ENCODE measurements around the gene CHST15. TPM values are rescaled to one million over a fixed set of nuclear protein-coding genes. Genes with fewer than 3 reads are reported as not detected.

The CHST15 gene
- total and polyA plus RNA-seq, 7 donors: 2.4 to 57.9 (median 29.9) TPM

DNA sequence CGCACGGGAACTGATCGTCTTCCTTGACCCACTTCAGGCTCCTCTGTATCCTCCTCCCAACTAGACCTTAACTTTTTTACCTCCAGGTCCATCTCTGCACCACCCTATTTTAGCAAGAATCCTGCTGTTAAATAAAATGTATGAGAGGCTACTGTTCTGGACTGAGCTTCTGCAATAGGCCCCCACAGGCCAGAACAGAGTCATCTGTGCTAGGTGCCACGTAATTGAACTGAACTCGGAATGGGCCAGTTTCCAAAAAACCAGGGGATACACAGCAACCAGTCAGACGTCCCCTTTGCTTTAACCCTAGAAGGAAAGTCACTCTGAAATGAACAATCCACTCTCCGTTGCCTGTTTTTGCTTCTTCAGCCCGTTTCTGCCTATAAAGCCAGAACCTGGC lies 71.3 kb downstream of the CHST15 start:
- 64 to 83% methylated on average over 8 of the region's 8 CpGs for WGBS, 2 donors
- Histone ChIP-seq H3K4me1 (peaks cover 0 to 29% (median 17%) of the 10 kb centered on the region in 4 donors), H3K36me3 (peaks cover 4 to 34% (median 8%) of the 10 kb centered on the region in 4 donors), H3K27ac (no peak overlapping the region), H3K4me3 (no peak overlapping the region), H3K9me3 (no peaks in the 10 kb centered on the region), H3K27me3 (no peaks in the 10 kb centered on the region)
- no peak for DNase-seq
- intact Hi-C loops (cut with DNase I): no loop called here
- no peak for TF ChIP-seq EP300 (IDR thresholded peaks at IDR 0.05)
- no peak for TF ChIP-seq POLR2AphosphoS5 (IDR thresholded peaks at IDR 0.05)
- no peak for TF ChIP-seq CTCF (IDR thresholded peaks at IDR 0.05)
- no peak for TF ChIP-seq POLR2A (IDR thresholded peaks at IDR 0.05)

DNA sequence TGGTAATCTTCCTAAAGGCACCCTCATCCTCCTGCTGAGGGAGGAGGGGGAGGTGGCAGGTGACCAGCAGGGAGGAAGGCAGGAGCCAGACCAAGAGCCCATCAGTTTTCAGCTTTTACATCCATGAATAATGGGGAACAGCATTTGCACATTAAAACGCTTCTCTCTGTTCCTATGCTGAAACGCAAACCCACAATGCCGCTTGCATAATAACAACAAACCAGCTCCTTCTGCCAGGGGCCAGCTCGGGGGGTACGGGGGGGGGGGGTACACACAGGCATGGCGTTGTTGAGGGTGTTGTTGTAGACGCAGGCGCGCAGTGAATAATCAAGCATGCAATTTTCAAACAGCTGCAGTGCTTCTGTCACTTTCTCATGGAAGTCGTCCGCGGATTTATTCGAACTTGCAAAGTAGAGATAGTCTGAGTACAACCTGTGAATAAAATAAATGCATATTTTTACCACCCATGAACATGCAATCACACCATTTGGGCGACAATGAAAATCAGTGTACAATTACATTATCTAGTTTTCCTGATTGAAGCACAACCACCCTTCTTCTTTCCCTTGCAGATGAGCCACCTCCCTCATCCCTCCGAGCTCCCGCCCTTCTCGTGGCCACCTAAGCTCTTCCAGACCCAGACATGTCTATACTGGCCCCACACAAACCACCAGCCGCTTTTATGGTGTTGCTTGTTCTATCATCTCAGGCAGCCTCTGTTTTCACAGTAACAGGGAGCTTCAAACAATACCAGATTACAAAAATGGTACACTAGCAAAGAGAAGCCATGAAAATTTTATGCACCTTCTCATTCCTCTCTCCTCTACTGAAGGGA lies 72.2 kb downstream of the CHST15 start:
- H3K4me1 ChIP-seq: peaks cover 0 to 21% (median 8%) of the 10 kb centered on the region in 4 donors
- no peak for DNase-seq
- TF ChIP-seq POLR2AphosphoS5 (IDR thresholded peaks at IDR 0.05): no peak
- no peak for TF ChIP-seq POLR2A (IDR thresholded peaks at IDR 0.05)
- WGBS, 2 donors: 71 to 72% methylated on average over 18 of the region's 18 CpGs
- no peaks in the 10 kb centered on the region for H3K27me3 ChIP-seq
- no peak overlapping the region for H3K27ac ChIP-seq
- no peaks in the 10 kb centered on the region for H3K9me3 ChIP-seq
- no peak overlapping the region for H3K4me3 ChIP-seq
- H3K36me3 ChIP-seq: peaks cover 4 to 34% (median 8%) of the 10 kb centered on the region in 4 donors
- intact Hi-C loops (cut with DNase I): no loop called here

- no peak overlapping the region for H3K27ac ChIP-seq
- H3K9me3 ChIP-seq: no peaks in the 10 kb centered on the region
- intact Hi-C loops (cut with DNase I): no loop called here
- H3K4me3 ChIP-seq: no peak overlapping the region
- no peak for DNase-seq
- 76 to 86% methylated on average over 13 of the region's 13 CpGs for WGBS, 2 donors
- H3K36me3 ChIP-seq: peaks cover 4 to 34% (median 8%) of the 10 kb centered on the region in 4 donors
- peaks cover 0 to 11% (median under 1%) of the 10 kb centered on the region in 4 donors for H3K4me1 ChIP-seq
- no peak for TF ChIP-seq POLR2A (IDR thresholded peaks at IDR 0.05)
- TF ChIP-seq CTCF (IDR thresholded peaks at IDR 0.05): no peak
- no peak for TF ChIP-seq EP300 (IDR thresholded peaks at IDR 0.05)
- no peak for TF ChIP-seq POLR2AphosphoS5 (IDR thresholded peaks at IDR 0.05)
- H3K27me3 ChIP-seq: no peaks in the 10 kb centered on the region
These were observed 73.3 kb downstream of the CHST15 start for GRCh38 chr10:124019886-124020797.

- Histone ChIP-seq H3K36me3 (peaks cover 4 to 34% (median 8%) of the 10 kb centered on the region in 4 donors), H3K27me3 (no peaks in the 10 kb centered on the region), H3K4me1 (peaks cover 0 to 7% (median 0%) of the 10 kb centered on the region in 4 donors), H3K27ac (no peak overlapping the region), H3K9me3 (no peaks in the 10 kb centered on the region), H3K4me3 (no peak overlapping the region)
- 83 to 89% methylated on average over 19 of the region's 19 CpGs for WGBS, 2 donors
- no peak for TF ChIP-seq POLR2AphosphoS5 (IDR thresholded peaks at IDR 0.05)
- TF ChIP-seq CTCF (IDR thresholded peaks at IDR 0.05): no peak
- no peak for TF ChIP-seq EP300 (IDR thresholded peaks at IDR 0.05)
- TF ChIP-seq POLR2A (IDR thresholded peaks at IDR 0.05): no peak
- no peak for DNase-seq
- intact Hi-C loops (cut with DNase I): no loop called here
These were observed 74.4 kb downstream of the CHST15 start for GRCh38 chr10:124018886-124019525.

All from sigmoid colon (tissue), 7 donors.